Upper lobe of left lung (tissue), 4 donors: ENCODE data around the gene NR2C2AP.

Experiments used
- CTCF ChIP-seq, 6 experiments: fragments of 450-650 bp in 4 of 6; fragments of 200-600 bp in 2 of 6; sonication (generic) in 2 of 6; IDR thresholded peaks; one replicate each; pipeline ENCODE4 v1.5.1; 2016 to 2019; ENCODE audit warnings: antibody characterized with exemption in 6 of 6
- EP300 ChIP-seq, 4 donors: sonication (generic); formaldehyde crosslinking; IDR thresholded peaks; one replicate each; pipeline ENCODE4 v1.5.1; 2017; ENCODE audit warnings: antibody characterized with exemption in 4 of 4, control low read depth in 2 of 4
- POLR2A ChIP-seq, 4 donors: fragments of 450-650 bp; IDR thresholded peaks; one replicate each; pipeline ENCODE4 v1.5.1; 2016 to 2017; ENCODE audit warnings: antibody characterized with exemption in 4 of 4, mild to moderate bottlenecking in 2 of 4

DNA sequence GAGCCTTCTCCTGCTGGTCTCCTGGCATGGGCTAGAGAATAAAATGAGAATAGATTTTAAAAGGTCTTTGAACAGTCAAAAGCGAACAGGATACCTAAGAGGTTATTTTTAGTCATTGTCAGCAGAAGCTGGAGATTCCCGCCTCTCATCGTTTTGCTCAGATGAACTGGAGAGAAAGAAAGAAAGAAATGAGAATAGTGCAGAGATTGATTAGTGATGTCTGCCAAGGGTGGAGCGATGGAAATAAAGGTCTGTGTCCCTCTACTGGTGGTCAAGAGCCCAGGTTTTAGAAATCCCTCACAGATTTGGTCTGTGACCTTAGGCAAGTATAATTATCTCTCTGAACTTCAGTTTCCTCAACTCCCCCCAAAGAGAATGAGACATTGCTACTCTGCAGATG is 13.9 kb upstream of the NR2C2AP start:
- TF ChIP-seq POLR2A (IDR thresholded peaks at IDR 0.05) (no peak), EP300 (IDR thresholded peaks at IDR 0.05) (no peak), CTCF (IDR thresholded peaks at IDR 0.05) (no peak)
